Lung (tissue), 12 donors: Measurements from ENCODE around the gene MTERF4. TPM values are rescaled to one million over a fixed set of nuclear protein-coding genes. Genes with fewer than 3 reads are reported as not detected.

ENCODE experiments used
- ATAC-seq: fragments of 200-7000 bp; cut with Tn5 transposase; one replicate; pipeline ENCODE4 v1.9.1; 2020; ENCODE audit warnings: moderate number of reproducible peaks; ENCODE audit not compliant: insufficient read depth, low FRiP score
- DNase-seq, 3 donors: peaks; one replicate each; pipeline ENCODE4 v3.0.0-alpha.2; 2013 to 2017
- H3K27ac ChIP-seq, 2 donors: one replicate each; pipeline ENCODE4 v1.5.1; 2013; ENCODE audit warnings: mild to moderate bottlenecking in 2 of 2, moderate library complexity in 2 of 2, control low read depth in 1 of 2, inconsistent platforms in 1 of 2, low read depth in 1 of 2, low read length in 1 of 2
- H3K27me3 ChIP-seq, 3 donors: one replicate each; pipeline ENCODE4 v1.5.1; 2013; ENCODE audit warnings: low read length in 2 of 3; ENCODE audit not compliant: control insufficient read depth in 3 of 3, insufficient read depth in 3 of 3
- H3K36me3 ChIP-seq, 4 donors: one replicate each; pipeline ENCODE4 v1.5.1; 2013; ENCODE audit warnings: low read length in 4 of 4, mild to moderate bottlenecking in 1 of 4, moderate library complexity in 1 of 4; ENCODE audit not compliant: control insufficient read depth in 4 of 4, insufficient read depth in 4 of 4
- H3K4me1 ChIP-seq, 5 donors: one replicate each; pipeline ENCODE4 v1.5.1; 2013; ENCODE audit warnings: low read length in 5 of 5, mild to moderate bottlenecking in 2 of 5, moderate library complexity in 1 of 5; ENCODE audit not compliant: control insufficient read depth in 5 of 5, insufficient read depth in 5 of 5
- H3K4me3 ChIP-seq: one replicate; pipeline ENCODE4 v1.5.1; 2013; ENCODE audit warnings: mild to moderate bottlenecking, control low read depth, moderate library complexity
- H3K9ac ChIP-seq, 2 donors: one replicate each; pipeline ENCODE4 v1.5.1; 2013; ENCODE audit warnings: low read length in 2 of 2, control low read depth in 1 of 2; ENCODE audit not compliant: insufficient read depth in 1 of 2
- H3K9me3 ChIP-seq, 4 donors: one replicate each; pipeline ENCODE4 v1.5.1; 2013; ENCODE audit warnings: low read length in 3 of 4, mild to moderate bottlenecking in 1 of 4, moderate library complexity in 1 of 4; ENCODE audit not compliant: control insufficient read depth in 4 of 4, insufficient read depth in 3 of 4
- WGBS, 2 donors: extraction: QIAGEN DNeasy Blood & Tissue Kit; methylation state at CpG; one replicate each; pipeline ENCODE4 v1.1.7; 2013; 5-methylcytosine and 5-hydroxymethylcytosine counted together
- polyA plus RNA-seq, 2 donors: library from polyadenylated mRNA; stranded (reverse); fragments of 200-250 nt; gene quantifications; one replicate each; pipeline ENCODE4 v1.2.1, GENCODE V29; 2013
- total RNA-seq, 2 donors: library from RNA; depleted of rRNA in 1 of 2; stranded (reverse); fragments of >200 nt in 1 of 2; gene quantifications; one replicate each; pipeline ENCODE4 v1.2.1, GENCODE V29; 2014 to 2021
- TF ChIP-seq, protein P1 (sequence below): IDR thresholded peaks from 2 replicates; pipeline ENCODE4 v1.5.1; 2012; ENCODE audit warnings: mild to moderate bottlenecking; ENCODE audit errors: control extremely low read depth, extremely low read depth
- donor health status: control.
- donor health status: control.
- donor health status: Bipolar disorder and iron deficiency.
- donor health status: healthy.
- donor health status: DM: yes; HTN: yes; CAD: no.

MTERF4 gene
- total and polyA plus RNA-seq, 4 donors: 23.5 to 50.1 (median 27.5) TPM

DNA sequence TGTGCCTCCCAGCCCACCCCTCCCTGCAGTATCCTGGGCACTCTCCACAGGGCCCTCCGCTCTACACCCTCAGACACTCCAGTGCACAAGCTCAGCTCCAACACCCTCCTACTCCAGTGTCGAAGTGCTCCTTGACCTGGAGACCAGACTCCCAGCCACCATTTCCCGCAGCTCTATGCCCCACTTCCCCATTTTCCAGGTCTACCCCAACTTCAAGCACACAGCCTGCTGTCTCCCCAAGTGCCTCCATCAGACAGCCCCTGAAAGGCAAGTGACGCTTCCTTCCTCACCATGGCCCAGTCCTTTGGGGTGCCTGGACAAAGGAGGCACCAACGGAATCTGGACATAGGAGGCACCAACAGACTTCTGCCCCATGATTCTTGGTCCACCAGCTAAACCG is 40.0 kb upstream of the MTERF4 start:
- 94 to 96% methylated on average over 6 of the region's 6 CpGs for WGBS, 2 donors
- Histone ChIP-seq H3K4me1 (no peaks in the 10 kb centered on the region), H3K4me3 (no peak overlapping the region), H3K27ac (no peak overlapping the region), H3K36me3 (peaks cover 0 to 16% (median 8%) of the 10 kb centered on the region in 4 donors), H3K9ac (no peak overlapping the region), H3K27me3 (no peaks in the 10 kb centered on the region), H3K9me3 (no peaks in the 10 kb centered on the region)
- DNase-seq (no peak), ATAC-seq (no peak)
- TF ChIP-seq, protein P1, sequence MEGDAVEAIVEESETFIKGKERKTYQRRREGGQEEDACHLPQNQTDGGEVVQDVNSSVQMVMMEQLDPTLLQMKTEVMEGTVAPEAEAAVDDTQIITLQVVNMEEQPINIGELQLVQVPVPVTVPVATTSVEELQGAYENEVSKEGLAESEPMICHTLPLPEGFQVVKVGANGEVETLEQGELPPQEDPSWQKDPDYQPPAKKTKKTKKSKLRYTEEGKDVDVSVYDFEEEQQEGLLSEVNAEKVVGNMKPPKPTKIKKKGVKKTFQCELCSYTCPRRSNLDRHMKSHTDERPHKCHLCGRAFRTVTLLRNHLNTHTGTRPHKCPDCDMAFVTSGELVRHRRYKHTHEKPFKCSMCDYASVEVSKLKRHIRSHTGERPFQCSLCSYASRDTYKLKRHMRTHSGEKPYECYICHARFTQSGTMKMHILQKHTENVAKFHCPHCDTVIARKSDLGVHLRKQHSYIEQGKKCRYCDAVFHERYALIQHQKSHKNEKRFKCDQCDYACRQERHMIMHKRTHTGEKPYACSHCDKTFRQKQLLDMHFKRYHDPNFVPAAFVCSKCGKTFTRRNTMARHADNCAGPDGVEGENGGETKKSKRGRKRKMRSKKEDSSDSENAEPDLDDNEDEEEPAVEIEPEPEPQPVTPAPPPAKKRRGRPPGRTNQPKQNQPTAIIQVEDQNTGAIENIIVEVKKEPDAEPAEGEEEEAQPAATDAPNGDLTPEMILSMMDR: no peak

DNA sequence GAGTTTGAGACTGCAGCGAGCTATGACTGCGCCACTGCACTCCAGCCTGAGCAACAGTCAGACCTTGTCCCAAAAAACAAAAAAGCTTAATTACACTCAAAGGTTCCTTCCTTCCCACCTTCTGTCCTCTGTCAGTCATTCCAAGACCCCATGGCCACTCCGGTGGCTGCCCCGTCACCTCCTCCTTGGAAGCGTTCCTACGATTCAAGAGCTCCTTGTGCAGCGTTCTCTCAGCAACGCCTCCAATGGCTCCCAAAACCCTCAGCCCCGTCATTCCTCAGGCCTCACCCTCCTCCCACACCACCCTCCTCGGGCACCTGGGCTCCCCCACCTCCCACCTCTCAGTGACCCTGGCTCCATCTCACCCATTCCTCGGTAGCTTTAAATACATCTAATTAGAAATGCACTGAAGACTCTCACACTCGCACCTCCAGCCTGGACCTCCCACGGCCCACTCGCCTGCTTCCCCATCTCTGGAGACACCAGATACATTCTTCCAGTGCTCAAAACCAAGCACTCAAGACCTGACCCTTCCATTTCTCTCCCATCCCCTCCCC is 39.2 kb upstream of the MTERF4 start:
- H3K27ac ChIP-seq: no peak overlapping the region
- TF ChIP-seq, protein P1: no peak
- H3K36me3 ChIP-seq: peaks cover 0 to 22% (median 8%) of the 10 kb centered on the region in 4 donors
- DNase-seq (no peak), ATAC-seq (no peak)
- WGBS, 2 donors: 94 to 95% methylated on average over 14 of the region's 14 CpGs
- H3K9ac ChIP-seq: no peak overlapping the region
- peaks cover 0 to 2% (median 0%) of the 10 kb centered on the region in 5 donors for H3K4me1 ChIP-seq
- no peak overlapping the region for H3K4me3 ChIP-seq
- H3K9me3 ChIP-seq: no peaks in the 10 kb centered on the region
- no peaks in the 10 kb centered on the region for H3K27me3 ChIP-seq

DNA sequence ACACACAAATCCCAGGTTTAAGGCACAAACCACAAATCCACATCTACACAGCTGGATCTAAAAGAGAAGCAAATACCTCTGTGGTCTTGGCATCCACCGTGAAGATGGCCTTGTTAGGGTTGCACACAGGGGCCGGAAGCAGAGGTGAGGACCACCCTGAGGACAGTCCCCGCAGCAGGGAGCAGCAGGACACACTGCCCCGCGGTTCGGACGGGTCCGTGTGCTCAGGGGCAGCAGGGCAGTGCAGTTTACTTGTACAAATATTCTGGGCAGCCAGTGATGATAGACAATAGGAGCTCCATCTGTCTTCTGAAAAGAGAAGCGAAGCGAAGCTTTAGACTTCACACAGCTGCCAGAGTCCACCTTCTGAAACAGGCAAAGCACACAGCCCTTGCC is 38.4 kb upstream of the MTERF4 start:
- DNase-seq (no peak), ATAC-seq (no peak)
- Histone ChIP-seq H3K4me3 (no peak overlapping the region), H3K36me3 (peaks cover 0 to 24% (median 8%) of the 10 kb centered on the region in 4 donors), H3K9me3 (no peaks in the 10 kb centered on the region), H3K9ac (no peak overlapping the region), H3K27me3 (no peaks in the 10 kb centered on the region), H3K27ac (no peak overlapping the region), H3K4me1 (peaks cover 0 to 8% (median 3%) of the 10 kb centered on the region in 5 donors)
- WGBS, 2 donors: 96 to 98% methylated on average over 10 of the region's 10 CpGs
- TF ChIP-seq, protein P1: no peak
